ENCODE data around the gene ZNF592. TPM values are rescaled to one million over a fixed set of nuclear protein-coding genes. Genes with fewer than 3 reads are reported as not detected.

ZNF592 gene
- total and polyA plus RNA-seq, 9 of the 15 experiments (the other 6 are each of a cell fraction or from before 2014, with no cell fraction given), result 0.88 to 23.8 (median 7.4) TPM

GRCh38 chr15:84833447-84834228 is 85.2 kb downstream of the ZNF592 start:
- H4K20me1 ChIP-seq (replicated peaks; ENCODE audit: control insufficient read depth, insufficient read depth, low read length), result no peaks in the 10 kb centered on the region
- POLR2A ChIA-PET, result interaction anchor here (0.6 to 1.1 kb wide), 4 partner anchors 19 to 262 kb away, joined by 3 read pairs; no protein-coding TSS in a partner anchor
- peak; percentile 89 for FAIRE-seq
- no peak overlapping the region for H3K4me3 ChIP-seq
- no TSS peak for BruUV-seq (replicated peaks)
- DNase-seq (ENCODE audit: extremely low read depth in 1 of 4, low spot score in 3 of 4), result peak in 2 of 4 experiments; percentile 52 to 67
- intact Hi-C loops (cut with micrococcal nuclease) (no loop called here), in situ Hi-C loops (cut with MboI) (no loop called here)
- no peaks in the 10 kb centered on the region for H3K9me1 ChIP-seq (ENCODE audit: control insufficient read depth, insufficient read depth, low read length)
- peak overlapping the region; percentile 30 to 41; a peak in 1 of 4 replicates for H3K9ac ChIP-seq (ENCODE audit: insufficient read depth in 1 of 2, low read depth in 2 of 2, low read length in 2 of 2)
- no peaks in the 10 kb centered on the region for H3K9me3 ChIP-seq (replicated peaks; ENCODE audit: control insufficient read depth, insufficient read depth, low read depth, low read length)
- peak; percentile 77 for ATAC-seq
- peaks cover 0 to 4% of the 10 kb centered on the region in 2 experiments; a peak in 2 of 5 replicates for H3K27me3 ChIP-seq (ENCODE audit: control insufficient read depth in 2 of 2, insufficient read depth in 2 of 2, low read length in 2 of 2)
- WGBS (ENCODE audit: insufficient coverage, low coverage, missing lambda C conversion rate), result 15% methylated on average over 3 of the region's 4 CpGs
- peak overlapping the region; percentile 15; the same call in 1 of the 2 replicates for H3K4me2 ChIP-seq (ENCODE audit: insufficient read depth, low read length)
- H3K4me1 ChIP-seq (replicated peaks in 1 of 2; ENCODE audit: control insufficient read depth in 2 of 2, insufficient read depth in 2 of 2, low read length in 2 of 2), result peaks cover 7 to 19% of the 10 kb centered on the region in 2 experiments; a peak in 3 of 5 replicates
- H3K36me3 ChIP-seq (ENCODE audit: control insufficient read depth, insufficient read depth, low read length), result no peaks in the 10 kb centered on the region
- no peaks in the 10 kb centered on the region for H3K79me2 ChIP-seq (ENCODE audit: control insufficient read depth, insufficient read depth, low read length)
- no peak overlapping the region; the same call in none of the 2 replicates for H2AFZ ChIP-seq (ENCODE audit: low read depth, low read length)
- CTCF ChIA-PET (ENCODE audit: low intra/inter-chr PET ratio), result no interaction called here
- no peak overlapping the region for H3K27ac ChIP-seq (ENCODE audit: extremely low read depth, low read depth, low read length)
- TF ChIP-seq NFE2 (IDR thresholded peaks at IDR 0.05; ENCODE audit: low read depth), result peak; percentile 26; the same call in 1 of the 2 replicates
- TF ChIP-seq FOSL1 (tag; conservative IDR thresholded peaks at IDR 0.05), result peak; percentile 73
- peak; percentile 55; the same call in 1 of the 2 replicates for TF ChIP-seq BHLHE40 (IDR thresholded peaks at IDR 0.05; ENCODE audit: low read length)
- TF ChIP-seq HDGF (IDR thresholded peaks at IDR 0.05), result no peak
- TF ChIP-seq, protein P1, sequence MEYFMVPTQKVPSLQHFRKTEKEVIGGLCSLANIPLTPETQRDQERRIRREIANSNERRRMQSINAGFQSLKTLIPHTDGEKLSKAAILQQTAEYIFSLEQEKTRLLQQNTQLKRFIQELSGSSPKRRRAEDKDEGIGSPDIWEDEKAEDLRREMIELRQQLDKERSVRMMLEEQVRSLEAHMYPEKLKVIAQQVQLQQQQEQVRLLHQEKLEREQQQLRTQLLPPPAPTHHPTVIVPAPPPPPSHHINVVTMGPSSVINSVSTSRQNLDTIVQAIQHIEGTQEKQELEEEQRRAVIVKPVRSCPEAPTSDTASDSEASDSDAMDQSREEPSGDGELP (CRISPR knock-in tag; IDR thresholded peaks at IDR 0.05; ENCODE audit: borderline replicate concordance), result peak; percentile 17; the same call in 1 of the 2 replicates
- no peak for TF ChIP-seq ZNF217 (CRISPR knock-in tag; IDR thresholded peaks at IDR 0.05)
- peak; percentile 82 for TF ChIP-seq CTBP1 (IDR thresholded peaks at IDR 0.05; ENCODE audit: borderline replicate concordance)
- TF ChIP-seq, protein P2, sequence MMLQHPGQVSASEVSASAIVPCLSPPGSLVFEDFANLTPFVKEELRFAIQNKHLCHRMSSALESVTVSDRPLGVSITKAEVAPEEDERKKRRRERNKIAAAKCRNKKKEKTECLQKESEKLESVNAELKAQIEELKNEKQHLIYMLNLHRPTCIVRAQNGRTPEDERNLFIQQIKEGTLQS (IDR thresholded peaks at IDR 0.05), result peak; percentile 78
- TF ChIP-seq, protein P2 (CRISPR knock-in tag; conservative IDR thresholded peaks at IDR 0.05), result no peak
- TF ChIP-seq ZEB2 (IDR thresholded peaks at IDR 0.05), result peak; percentile 64; the same call in 1 of the 2 replicates
- peak; percentile 28; the same call in 1 of the 2 replicates for TF ChIP-seq MAFK (IDR thresholded peaks at IDR 0.05; ENCODE audit: low read length)
- TF ChIP-seq JUN (IDR thresholded peaks at IDR 0.05; ENCODE audit: borderline replicate concordance, low read depth, low read length), result peak; percentile 75
- TF ChIP-seq JUN (CRISPR knock-in tag; IDR thresholded peaks at IDR 0.05; ENCODE audit: borderline replicate concordance), result no peak
- TF ChIP-seq ZNF146 (CRISPR knock-in tag; IDR thresholded peaks at IDR 0.05; ENCODE audit: unreplicated experiment), result no peak

Measured in K562 (cell line).